Germinal center (tissue), 1 donor: ENCODE results near the gene CCDC158.
"Not testable (repeated sequence)": the region's sequence is repeated elsewhere in the genome, so short reads cannot be mapped to it uniquely, and the experiment has no call there.

ENCODE experiments used
- DNase-seq: peaks from one replicate; pipeline ENCODE4 v3.0.0; 2012; ENCODE audit warnings: mixed read lengths, low spot score

Gene CCDC158

GRCh38 chr4:76429636-76430035 lies 8.7 kb upstream of the CCDC158 start:
- DNase-seq, result no peak

- no peak for DNase-seq
These were observed 5.3 kb upstream of the CCDC158 start for GRCh38 chr4:76426272-76426671.

- DNase-seq, result not testable (repeated sequence)
These were observed 2.2 kb upstream of the CCDC158 start for GRCh38 chr4:76423159-76423558.

GRCh38 chr4:76420188-76420761 lies 666 bp downstream of the CCDC158 start:
- DNase-seq, result no peak

GRCh38 chr4:76410636-76411035 lies 10.3 kb downstream of the CCDC158 start:
- no peak for DNase-seq

GRCh38 chr4:76407440-76408119 lies 13.4 kb downstream of the CCDC158 start:
- DNase-seq, result no peak

- no peak for DNase-seq
These were observed 14.9 kb downstream of the CCDC158 start for GRCh38 chr4:76406081-76406480.

- DNase-seq, result no peak
These were observed 19.3 kb downstream of the CCDC158 start for GRCh38 chr4:76401654-76402053.

GRCh38 chr4:76388160-76388908 lies 32.6 kb downstream of the CCDC158 start:
- DNase-seq, result no peak

GRCh38 chr4:76386566-76387305 lies 34.2 kb downstream of the CCDC158 start:
- DNase-seq, result no peak

GRCh38 chr4:76385974-76386373 lies 35.0 kb downstream of the CCDC158 start:
- no peak for DNase-seq

- DNase-seq, result no peak
These were observed 36.9 kb downstream of the CCDC158 start for GRCh38 chr4:76384052-76384451.

GRCh38 chr4:76383001-76383400 lies 37.9 kb downstream of the CCDC158 start:
- DNase-seq, result no peak

- DNase-seq, result no peak
These were observed 39.0 kb downstream of the CCDC158 start for GRCh38 chr4:76381986-76382385.

- DNase-seq, result no peak
These were observed 40.4 kb downstream of the CCDC158 start for GRCh38 chr4:76380561-76380960.

- peak; percentile 14 for DNase-seq
These were observed 43.0 kb downstream of the CCDC158 start for GRCh38 chr4:76377911-76378310.

- DNase-seq, result no peak
These were observed 43.5 kb downstream of the CCDC158 start for GRCh38 chr4:76377481-76377901.

- DNase-seq, result no peak
These were observed 44.4 kb downstream of the CCDC158 start for GRCh38 chr4:76376534-76376933.

- no peak for DNase-seq
These were observed 45.2 kb downstream of the CCDC158 start for GRCh38 chr4:76375703-76376102.

GRCh38 chr4:76374798-76375197 lies 46.1 kb downstream of the CCDC158 start:
- no peak for DNase-seq

GRCh38 chr4:76373919-76374552 lies 46.9 kb downstream of the CCDC158 start:
- DNase-seq, result no peak

- DNase-seq, result no peak
These were observed 54.2 kb downstream of the CCDC158 start for GRCh38 chr4:76366737-76367136.
